Left lobe of liver (tissue), 2 donors: ENCODE data around the gene TMEM167B. TPM values are rescaled to one million over a fixed set of nuclear protein-coding genes. Genes with fewer than 3 reads are reported as not detected.
"Not testable (repeated sequence)": the region's sequence is repeated elsewhere in the genome, so short reads cannot be mapped to it uniquely, and the experiment has no call there.

ENCODE experiments used
- ATAC-seq: fragments of 200-7000 bp; cut with Tn5 transposase; one replicate; pipeline ENCODE4 v1.9.1; 2020; ENCODE audit warnings: mild to moderate bottlenecking, moderate library complexity
- DNase-seq: peaks from one replicate; pipeline ENCODE4 v3.0.0-alpha.2; 2020; ENCODE audit warnings: low spot score
- total RNA-seq: library from RNA; stranded (reverse); gene quantifications from one replicate; pipeline ENCODE4 v1.2.1, GENCODE V29; 2021
- donor health status: DM: no; HTN: no; CAD: no; lungs with moderate emphysema.
- donor health status: DM: no; HTN: yes; CAD: no.

The TMEM167B gene
- total RNA-seq: 18.9 TPM

- ATAC-seq (peak; percentile 92), DNase-seq (peak; percentile 94)
Measured at GRCh38 chr1:109090196-109091077, at the start of gene TMEM167B. TMEM167B (plus strand) TSS chr1:109090764; CDS start chr1:109090873, 109 bp downstream.

DNA sequence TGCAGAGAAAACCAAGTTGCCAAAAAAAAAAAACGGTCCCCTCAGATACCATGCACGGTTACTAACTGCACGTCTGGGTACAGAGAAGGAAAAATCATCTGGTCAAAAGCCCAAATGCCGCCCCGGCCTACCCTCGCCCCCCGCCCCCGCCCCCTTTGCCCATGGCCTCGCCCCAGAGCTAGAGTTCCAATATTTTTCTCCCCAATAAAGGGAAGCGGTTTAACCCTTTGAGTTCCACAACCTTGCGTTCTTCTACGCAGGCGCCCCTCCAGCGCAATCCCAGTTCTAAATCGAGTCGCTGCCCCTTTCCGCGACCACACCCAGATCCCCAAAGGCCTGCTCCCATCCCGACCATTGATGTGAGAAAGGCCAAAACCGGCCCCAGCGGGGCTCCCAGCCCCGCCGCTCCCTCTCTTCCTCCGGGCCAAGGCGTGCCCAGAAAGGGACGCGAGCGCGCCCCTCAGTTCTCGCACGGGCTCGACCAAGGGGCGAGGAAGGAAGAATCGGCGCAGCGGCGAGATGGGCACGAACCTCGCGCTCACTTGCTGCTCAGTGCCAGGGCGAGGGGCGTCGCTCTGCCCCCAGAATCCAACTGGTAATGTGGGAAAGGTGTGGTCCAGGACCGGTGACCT, 49.5 kb upstream of the TMEM167B start:
- DNase-seq (peak; percentile 50), ATAC-seq (peak; percentile 22)

- DNase-seq (peak; percentile 96), ATAC-seq (peak; percentile 98)
Measured at GRCh38 chr1:109041621-109042468, 48.7 kb upstream of the TMEM167B start, which contains the start of gene WDR47. WDR47 (minus strand) TSS chr1:109042102; CDS start chr1:109023512, 18,590 bp downstream.

DNA sequence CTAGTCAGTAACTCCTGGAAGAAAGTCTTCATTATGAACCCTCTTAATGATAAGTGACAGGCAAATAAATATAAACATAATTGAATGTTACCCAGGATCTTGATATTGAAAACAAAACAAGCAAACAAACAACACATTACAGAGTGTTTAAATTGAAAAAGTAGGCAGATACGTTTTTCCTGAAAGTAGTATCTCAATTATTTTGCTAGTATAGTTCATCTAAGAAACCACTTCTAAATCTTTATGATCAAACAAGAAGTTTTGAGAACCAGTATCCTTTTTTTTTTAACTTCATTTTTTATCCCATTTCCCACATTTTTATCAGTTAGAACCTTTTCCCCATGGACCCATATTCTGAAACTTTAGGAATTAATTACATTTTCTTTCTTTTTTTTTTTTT, 45.0 kb upstream of the TMEM167B start:
- DNase-seq: no peak

GRCh38 chr1:109046671-109047070, 43.9 kb upstream of the TMEM167B start:
- DNase-seq (no peak), ATAC-seq (no peak)

More for the DNA sequence above, 45.0 kb upstream of the TMEM167B start:
- no peak for ATAC-seq

- DNase-seq (no peak), ATAC-seq (no peak)
Measured at GRCh38 chr1:109047339-109047738, 43.2 kb upstream of the TMEM167B start.

DNA sequence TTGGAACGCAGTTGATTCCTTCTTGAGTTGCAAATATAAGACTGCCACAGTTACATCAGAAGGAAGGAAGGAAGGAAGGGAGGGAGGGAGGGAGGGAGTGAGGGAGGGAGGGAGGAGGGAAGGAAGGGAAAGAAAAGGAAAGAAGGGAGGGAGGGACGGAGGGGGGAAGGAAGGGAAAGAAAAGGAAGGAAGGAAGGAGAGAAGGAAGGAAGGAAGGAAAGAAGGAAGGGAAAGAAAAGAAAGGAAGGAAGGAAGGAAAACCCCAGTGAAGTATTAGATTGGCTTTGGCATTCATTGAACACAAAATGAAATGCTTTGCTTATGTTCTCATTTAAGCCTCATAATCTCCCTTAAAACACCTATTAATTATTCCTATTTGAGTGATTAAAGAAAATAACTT, 42.2 kb upstream of the TMEM167B start:
- no peak for ATAC-seq

DNA sequence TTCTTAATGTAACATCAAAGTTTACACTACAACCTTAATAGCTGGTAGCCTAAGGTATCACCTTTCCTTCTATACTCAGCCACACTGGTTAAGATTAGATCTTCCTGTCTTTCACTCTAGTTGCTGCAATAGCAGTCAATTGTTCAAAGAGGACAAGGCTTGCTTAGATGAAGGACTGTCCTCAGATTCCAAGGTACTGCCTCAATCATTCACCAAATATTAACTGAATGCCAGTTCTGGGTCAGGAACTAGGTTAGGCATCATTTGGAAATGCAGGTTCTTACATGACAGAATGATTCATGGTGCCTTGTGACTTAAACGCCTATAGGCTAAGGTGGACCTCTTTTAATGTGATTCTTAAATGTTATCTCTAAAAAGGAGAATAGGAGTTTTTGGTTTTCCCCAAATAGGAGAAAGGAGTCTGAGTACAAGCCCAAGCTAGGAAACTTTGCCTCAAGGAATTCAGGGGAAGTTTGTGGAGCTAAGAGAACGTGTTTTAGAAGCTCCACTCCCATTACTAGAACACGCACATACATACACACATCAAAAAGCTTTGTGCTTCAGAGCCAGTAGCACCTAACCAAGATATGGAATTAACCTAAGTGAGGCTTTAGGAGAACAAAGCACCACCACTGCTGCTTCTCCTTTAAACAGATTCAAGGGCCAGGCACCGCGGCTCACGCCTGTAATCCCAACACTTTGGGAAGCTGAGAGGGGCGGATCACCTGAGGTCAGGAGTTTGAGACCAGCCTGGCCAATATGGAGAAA, 40.2 kb upstream of the TMEM167B start:
- ATAC-seq: no peak
- no peak for DNase-seq

More for the DNA sequence above, 42.2 kb upstream of the TMEM167B start:
- DNase-seq: no peak

DNA sequence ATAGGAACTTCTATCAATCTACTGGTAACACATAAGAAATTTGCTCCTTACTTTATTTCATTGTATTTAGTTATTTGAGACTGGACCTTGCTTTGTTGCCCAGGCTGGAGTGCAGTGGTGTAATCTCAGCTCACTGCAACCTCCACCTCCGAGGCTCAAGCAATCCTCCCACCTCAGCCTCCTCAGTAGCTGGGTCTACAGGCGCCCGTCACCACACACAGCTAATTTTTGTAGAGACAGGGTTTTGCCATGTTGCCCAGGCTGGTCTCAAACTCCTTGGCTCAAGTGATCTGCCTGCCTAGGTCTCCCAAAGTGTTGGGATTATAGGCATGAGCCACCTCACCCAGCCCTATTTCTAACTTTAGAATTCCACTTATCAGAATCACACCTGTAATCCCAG, 38.4 kb upstream of the TMEM167B start:
- ATAC-seq, DNase-seq: not testable (repeated sequence)

DNA sequence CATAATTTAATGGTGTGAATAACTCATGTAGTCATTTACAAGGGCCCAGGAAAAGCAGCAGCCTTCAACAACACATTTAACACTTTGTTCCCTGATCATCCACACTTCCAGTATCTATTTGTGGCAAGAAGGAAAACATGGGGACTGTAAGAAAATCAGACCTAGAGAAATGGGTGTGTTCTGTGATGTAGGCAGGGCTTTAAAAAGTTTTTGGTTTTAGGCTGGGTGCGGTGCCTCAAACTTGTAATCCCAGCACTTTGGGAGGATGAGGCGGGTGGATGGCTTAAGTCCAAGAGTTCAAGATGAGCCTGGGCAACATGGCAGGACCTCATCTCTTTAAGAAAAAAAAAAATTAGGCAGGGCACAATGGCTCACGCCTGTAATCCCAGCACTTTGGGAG, 34.5 kb upstream of the TMEM167B start:
- ATAC-seq: no peak
- no peak for DNase-seq

GRCh38 chr1:109059026-109059425, 31.5 kb upstream of the TMEM167B start:
- no peak for DNase-seq
- ATAC-seq: no peak

DNA sequence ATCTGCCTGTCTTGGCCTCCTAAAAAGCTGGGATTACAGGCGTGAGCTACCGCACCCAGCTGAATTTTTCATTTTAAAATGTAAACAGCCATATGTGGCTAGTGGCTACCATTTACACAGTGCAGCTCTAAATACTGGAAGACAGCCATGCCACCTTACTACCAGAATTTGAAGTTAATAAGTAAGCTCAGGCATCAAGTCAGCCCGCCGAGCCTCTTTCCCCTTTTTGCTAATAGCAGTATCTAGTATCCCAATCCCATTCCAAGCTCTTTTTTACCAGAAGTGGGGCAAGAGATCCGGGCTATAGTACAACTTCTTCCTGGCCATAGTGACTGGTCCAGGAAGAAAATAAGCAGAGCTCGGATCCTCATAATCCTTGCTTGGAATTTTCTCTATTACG, 29.9 kb upstream of the TMEM167B start:
- peak; percentile 48 for DNase-seq
- ATAC-seq: peak; percentile 95

- ATAC-seq: no peak
- no peak for DNase-seq
Measured at GRCh38 chr1:109061183-109061582, 29.4 kb upstream of the TMEM167B start.

- DNase-seq (no peak), ATAC-seq (no peak)
Measured at GRCh38 chr1:109065137-109065536, 25.4 kb upstream of the TMEM167B start.

- DNase-seq (no peak), ATAC-seq (no peak)
Measured at GRCh38 chr1:109067883-109068282, 22.7 kb upstream of the TMEM167B start.

GRCh38 chr1:109069294-109069693, 21.3 kb upstream of the TMEM167B start:
- ATAC-seq (no peak), DNase-seq (no peak)

DNA sequence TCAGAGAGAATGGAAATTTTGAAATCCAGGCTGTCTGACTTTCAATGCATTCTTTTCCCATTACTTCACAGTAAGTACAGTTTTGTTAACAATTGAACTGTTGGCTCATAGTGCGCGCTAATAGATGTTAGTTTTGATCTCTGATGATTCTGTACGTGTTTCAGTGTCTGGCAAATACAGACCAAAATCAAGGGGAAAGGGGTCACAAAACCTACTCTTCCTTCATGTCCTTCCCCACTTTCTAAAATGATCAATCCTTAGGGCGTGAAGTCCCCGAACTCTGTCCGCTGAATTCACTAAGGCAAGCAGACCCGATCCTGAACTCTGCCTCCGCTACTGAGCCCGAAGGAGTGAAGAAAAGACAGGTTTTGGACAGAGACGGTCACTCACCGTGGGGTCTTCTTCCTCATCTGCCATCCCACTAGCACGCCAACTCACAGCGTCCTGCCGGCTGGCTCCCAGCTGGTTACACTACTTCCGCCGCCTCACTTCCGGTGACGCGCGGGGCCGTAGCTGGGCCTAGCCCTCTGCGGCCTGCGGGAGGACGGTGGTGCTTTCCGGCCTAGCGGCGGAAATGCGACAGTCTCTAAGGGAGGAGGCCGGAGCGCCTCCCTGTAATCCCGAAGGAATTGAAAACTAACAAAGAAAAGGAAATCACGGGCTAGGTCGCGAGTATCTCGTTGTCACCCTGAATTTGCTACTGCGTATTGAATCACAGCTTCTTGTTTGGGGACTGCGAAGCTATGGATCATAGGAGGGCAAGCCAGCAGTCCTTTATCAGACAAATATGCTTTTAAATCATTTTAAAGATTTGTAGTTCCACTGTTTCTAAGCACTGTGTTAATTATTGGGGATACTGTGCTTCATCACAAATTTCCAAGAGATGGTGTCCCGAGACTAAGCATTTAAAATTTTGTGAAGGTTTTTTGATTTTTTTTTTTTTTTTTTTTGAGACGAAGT, 14.8 kb upstream of the TMEM167B start, which contains the start of gene TAF13:
Gene TAF13 (minus strand): TSS at position 473 of the 960 bp plus-strand sequence. CDS start 56 bp downstream, at position 417.
- peak; percentile 94 for DNase-seq
- peak; percentile 100 for ATAC-seq

DNA sequence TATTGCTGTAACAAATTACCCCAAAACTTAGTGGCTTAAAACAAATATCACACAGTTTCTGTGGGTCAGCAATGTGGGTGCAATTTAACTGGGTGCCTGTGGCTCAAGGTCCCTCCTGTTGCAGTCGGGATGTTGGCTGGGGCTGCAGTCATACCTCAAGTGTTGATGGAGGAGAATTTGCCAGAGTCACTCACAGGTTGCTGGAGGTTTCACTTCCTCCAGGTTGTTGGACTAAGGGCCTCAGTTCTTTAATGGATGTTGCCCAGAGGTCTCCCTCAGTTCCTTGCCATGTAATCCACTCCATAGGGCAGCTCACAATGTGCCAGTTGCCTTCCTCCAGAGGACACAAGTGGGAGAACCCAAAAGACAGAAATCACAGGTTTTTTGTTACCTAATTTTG, 12.2 kb upstream of the TMEM167B start:
- ATAC-seq (no peak), DNase-seq (no peak)

DNA sequence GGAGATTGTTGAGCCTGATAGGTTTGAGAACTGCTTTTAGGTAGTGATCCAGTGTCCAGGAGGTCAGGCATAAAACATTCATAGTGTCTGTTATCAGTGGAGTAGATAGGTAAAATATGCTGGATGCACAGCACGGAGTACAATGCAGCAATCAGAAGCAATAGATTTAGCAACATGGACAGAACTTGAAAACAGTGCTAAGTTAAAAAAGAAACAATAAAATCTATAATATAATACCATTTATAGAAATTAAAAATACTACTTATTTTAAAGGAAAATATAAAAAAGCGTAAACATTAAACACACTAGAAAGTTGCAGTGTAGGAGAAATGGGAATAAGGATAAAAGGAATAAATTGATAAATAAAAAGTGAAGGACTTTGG, 11.3 kb upstream of the TMEM167B start:
- no peak for DNase-seq
- no peak for ATAC-seq
